B cell (primary cell): ENCODE measurements around the gene FBLN5. TPM values are rescaled to one million over a fixed set of nuclear protein-coding genes. Genes with fewer than 3 reads are reported as not detected.

Source experiments
- ATAC-seq: fragments of 200-7000 bp; cut with Tn5 transposase; one replicate; pipeline ENCODE4 v1.10.0; 2021; ENCODE audit warnings: low read depth, mild to moderate bottlenecking, moderate number of reproducible peaks, moderate library complexity
- CTCF ChIA-PET: fragments of 350-600 bp; sonication (Branson Sonifier 250); formaldehyde crosslinking; loops from one replicate; lab custom pipeline; 2021; ENCODE audit warnings: antibody characterized with exemption, inconsistent platforms; lab: Charles Lee
- POLR2A ChIA-PET: fragments of 350-600 bp; sonication (Branson Sonifier 250); formaldehyde crosslinking; loops from one replicate; lab custom pipeline; 2021; ENCODE audit warnings: antibody characterized with exemption; lab: Charles Lee
- DNase-seq: peaks from one replicate; pipeline ENCODE4 v3.0.0; 2013
- H2AFZ ChIP-seq: 2 replicates; pipeline ENCODE4 v1.6.1; 2012; ENCODE audit warnings: mild to moderate bottlenecking, low read depth, low read length; ENCODE audit not compliant: insufficient read depth, poor library complexity, severe bottlenecking
- H3K27ac ChIP-seq, 2 donors: 1 replicate in 1 of 2; 2 replicates in 1 of 2; pipeline ENCODE4 v1.5.1; 2012 to 2013; ENCODE audit warnings: low read length in 2 of 2, mild to moderate bottlenecking in 2 of 2, moderate library complexity in 1 of 2
- H3K27me3 ChIP-seq, 4 experiments: fragments of 200-600 bp in 1 of 4; sonication (generic) in 1 of 4; replicated peaks in 1 of 4; 1 replicate in 2 of 4; 2 replicates in 2 of 4; pipeline versions ENCODE4 v1.6.1 to v1.7.0; 2013 to 2016; ENCODE audit warnings: low read length in 3 of 4, mild to moderate bottlenecking in 2 of 4, mixed read lengths in 1 of 4, moderate library complexity in 1 of 4; ENCODE audit not compliant: insufficient read depth in 4 of 4, control insufficient read depth in 3 of 4; ENCODE audit errors: control extremely low read depth in 1 of 4
- H3K36me3 ChIP-seq, 2 experiments: replicated peaks in 1 of 2; 1 replicate in 1 of 2; 2 replicates in 1 of 2; pipeline versions ENCODE4 v1.6.1 to v1.7.1; 2013; ENCODE audit warnings: low read length in 1 of 2; ENCODE audit not compliant: insufficient read depth in 2 of 2, control insufficient read depth in 1 of 2; ENCODE audit errors: control extremely low read depth in 1 of 2, extremely low read depth in 1 of 2
- H3K4me1 ChIP-seq, 2 donors: fragments of 200-600 bp in 1 of 2; sonication (generic) in 1 of 2; 1 replicate in 1 of 2; 2 replicates in 1 of 2; pipeline versions ENCODE4 v1.5.1 to v1.6.1; 2013 to 2017; ENCODE audit warnings: low read length in 2 of 2; ENCODE audit not compliant: control insufficient read depth in 2 of 2, insufficient read depth in 2 of 2
- H3K4me2 ChIP-seq: replicated peaks from 2 replicates; pipeline ENCODE3; 2012; ENCODE audit warnings: mild to moderate bottlenecking, low read depth, low read length; ENCODE audit not compliant: poor library complexity, severe bottlenecking
- H3K4me3 ChIP-seq, 5 experiments: fragments of 200-600 bp in 1 of 5; sonication (generic) in 1 of 5; 1 replicate in 3 of 5; 2 replicates in 2 of 5; pipeline versions ENCODE4 v1.5.1 to v1.7.0; 2011 to 2016; ENCODE audit warnings: low read length in 4 of 5, mild to moderate bottlenecking in 4 of 5, low read depth in 2 of 5, control low read depth in 1 of 5, moderate library complexity in 1 of 5; ENCODE audit not compliant: insufficient read depth in 1 of 5; ENCODE audit errors: control extremely low read depth in 1 of 5, extremely low read depth in 1 of 5
- H3K79me2 ChIP-seq: fragments of 200-600 bp; sonication (generic); one replicate; pipeline ENCODE4 v1.6.0; 2016; ENCODE audit warnings: low read length; ENCODE audit not compliant: control insufficient read depth, insufficient read depth
- H3K9ac ChIP-seq: fragments of 200-600 bp; sonication (generic); 2 replicates; pipeline ENCODE4 v1.6.1; 2017; ENCODE audit warnings: mild to moderate bottlenecking, low read length, moderate library complexity
- H3K9me3 ChIP-seq, 3 donors: one replicate each; pipeline versions ENCODE4 v1.6.1 to v1.7.1; 2013; ENCODE audit warnings: low read length in 2 of 3; ENCODE audit not compliant: control insufficient read depth in 2 of 3, insufficient read depth in 1 of 3; ENCODE audit errors: control extremely low read depth in 1 of 3
- H4K20me1 ChIP-seq: 2 replicates; pipeline ENCODE4 v1.6.0; 2012; ENCODE audit warnings: mild to moderate bottlenecking, low read length; ENCODE audit not compliant: insufficient read depth, control insufficient read depth, poor library complexity, severe bottlenecking
- H3K27ac Mint-ChIP-seq: one replicate; pipeline ENCODE4 v1.8.0; 2021; ENCODE audit warnings: mixed read lengths
- H3K27me3 Mint-ChIP-seq: one replicate; pipeline ENCODE4 v1.8.0; 2021; ENCODE audit warnings: mixed read lengths
- H3K4me1 Mint-ChIP-seq: one replicate; pipeline ENCODE4 v1.8.0; 2021; ENCODE audit warnings: mixed read lengths
- H3K4me3 Mint-ChIP-seq: one replicate; pipeline ENCODE4 v1.8.0; 2021; ENCODE audit warnings: mixed read lengths
- H3K9me3 Mint-ChIP-seq: one replicate; pipeline ENCODE4 v1.8.0; 2022; ENCODE audit warnings: mixed read lengths; ENCODE audit not compliant: insufficient read depth
- CTCF ChIP-seq: fragments of 200-600 bp; IDR thresholded peaks from one replicate; pipeline ENCODE4 v1.8.0; 2022; ENCODE audit warnings: antibody characterized with exemption, mild to moderate bottlenecking
- EZH2 ChIP-seq: IDR thresholded peaks from 2 replicates; pipeline ENCODE4 v1.6.1; 2012; ENCODE audit warnings: borderline replicate concordance, low read depth, mild to moderate bottlenecking, moderate library complexity, low read length; ENCODE audit not compliant: insufficient read depth, poor library complexity, severe bottlenecking
- WGBS: methylation state at CpG from one replicate; pipeline ENCODE4 v1.1.5; 2013; ENCODE audit warnings: missing lambda C conversion rate; ENCODE audit not compliant: insufficient coverage; 5-methylcytosine and 5-hydroxymethylcytosine counted together
- intact Hi-C: fragments of 100-400 bp; cut with micrococcal nuclease; formaldehyde crosslinking; loops from one replicate; pipeline ENCODE4 v1.10.0; 2022
- polyA plus RNA-seq: library from polyadenylated mRNA; depleted of rRNA; stranded (reverse); fragments of >200 nt; gene quantifications from 2 replicates; pipeline ENCODE4 v1.2.3, GENCODE V29; 2012
- total RNA-seq, 2 donors: library from RNA; stranded (reverse); fragments of 120-200 nt in 1 of 2; gene quantifications; 1 replicate in 1 of 2; 2 replicates in 1 of 2; pipeline versions ENCODE4 v1.2.3 to v1.2.4, GENCODE V29; 2013 to 2022

Gene FBLN5
- total and polyA plus RNA-seq, 2 donors (not counting 1 experiment from before 2014, with no cell fraction given) = 0.31 to 0.37 TPM

DNA sequence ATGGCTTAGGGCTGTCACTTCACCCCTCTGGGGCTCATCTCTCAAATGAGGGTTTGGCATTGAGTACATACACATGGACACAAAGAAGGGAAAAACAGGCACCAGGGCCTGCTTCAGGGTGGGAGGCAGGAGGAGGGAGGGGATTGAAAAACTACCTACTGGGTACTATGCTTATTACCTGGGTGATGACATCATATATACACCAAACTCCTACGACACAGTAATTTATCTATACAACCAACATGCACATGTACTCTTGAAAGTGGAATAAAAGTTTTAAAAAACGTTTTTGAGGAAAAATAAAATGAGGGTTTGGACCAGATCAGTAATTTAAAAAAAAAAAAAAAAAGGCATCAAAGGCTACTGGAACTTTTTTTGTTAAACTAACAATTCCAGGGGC is 76.6 kb downstream of the FBLN5 start:
- Mint-ChIP-seq H3K4me3 (no peak overlapping the region), H3K27me3 (no peaks in the 10 kb centered on the region), H3K9me3 (no peaks in the 10 kb centered on the region), H3K27ac (no peak overlapping the region), H3K4me1 (peaks cover 62% of the 10 kb centered on the region)
- no CpG with 5 or more reads among the region's 2 CpGs for WGBS
- Histone ChIP-seq H4K20me1 (no peaks in the 10 kb centered on the region), H3K9me3 (peaks cover 0 to 13% (median 0%) of the 10 kb centered on the region in 3 donors), H3K4me2 (no peak overlapping the region), H3K4me3 (no peak overlapping the region), H3K79me2 (no peaks in the 10 kb centered on the region), H2AFZ (no peak overlapping the region), H3K27ac (no peak overlapping the region), H3K4me1 (peaks cover 61 to 66% of the 10 kb centered on the region in 2 donors), H3K36me3 (no peaks in the 10 kb centered on the region), H3K9ac (no peak overlapping the region), H3K27me3 (peaks cover 0 to 2% (median 0%) of the 10 kb centered on the region in 4 experiments)
- ATAC-seq (no peak), DNase-seq (no peak)
- intact Hi-C loops = loop anchor here (5.0 kb wide), 1 partner anchor 41 kb away; no protein-coding TSS in a partner anchor
- ChIA-PET CTCF (no interaction called here), POLR2A (no interaction called here)
- TF ChIP-seq EZH2 (no peak), CTCF (no peak)

DNA sequence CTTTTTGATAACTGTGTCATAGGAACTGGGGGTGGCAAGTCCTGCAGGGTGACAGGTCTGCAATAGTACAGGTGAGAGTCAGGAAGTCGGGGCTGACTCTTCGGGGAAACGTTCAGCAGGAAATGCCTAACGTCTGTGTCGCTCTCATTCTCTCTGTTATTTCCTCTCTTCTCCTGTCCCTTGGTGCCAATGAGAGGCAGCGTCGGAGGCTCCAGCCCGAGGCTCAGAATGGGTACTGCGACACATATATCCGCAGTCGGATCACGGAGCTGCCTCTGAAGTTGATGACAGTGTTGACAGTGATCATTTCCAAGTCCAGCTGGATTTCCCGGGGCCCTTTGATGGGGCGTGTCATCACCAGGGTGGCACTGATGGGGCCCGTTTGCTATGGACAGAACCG is 77.5 kb downstream of the FBLN5 start:
- ATAC-seq = no peak
- Histone ChIP-seq H3K27ac (no peak overlapping the region), H4K20me1 (no peaks in the 10 kb centered on the region), H3K27me3 (peaks cover 0 to 2% (median 0%) of the 10 kb centered on the region in 4 experiments), H3K79me2 (no peaks in the 10 kb centered on the region), H3K4me1 (peaks cover 61 to 66% of the 10 kb centered on the region in 2 donors), H3K4me3 (no peak overlapping the region), H3K9ac (no peak overlapping the region), H3K36me3 (no peaks in the 10 kb centered on the region), H2AFZ (peak overlapping the region; percentile 47), H3K9me3 (peaks cover 0 to 13% (median 0%) of the 10 kb centered on the region in 3 donors), H3K4me2 (peak overlapping the region; percentile 27)
- ChIA-PET CTCF (interaction anchor here (1.5 kb wide), 1 partner anchor 9 kb away, joined by 4 read pairs; no protein-coding TSS in a partner anchor), POLR2A (interaction anchor here (0.6 kb wide), 1 partner anchor 664 kb away, joined by 4 read pairs; no protein-coding TSS in a partner anchor)
- Mint-ChIP-seq H3K4me1 (peaks cover 61% of the 10 kb centered on the region), H3K9me3 (no peaks in the 10 kb centered on the region), H3K4me3 (peak overlapping the region; percentile 6), H3K27ac (no peak overlapping the region), H3K27me3 (no peaks in the 10 kb centered on the region)
- DNase-seq = peak; percentile 27
- WGBS = 47% methylated on average over 16 of the region's 16 CpGs
- intact Hi-C loops = loop anchor here (5.0 kb wide), 1 partner anchor 42 kb away; no protein-coding TSS in a partner anchor
- TF ChIP-seq CTCF (no peak), EZH2 (no peak)
